H1 (cell line): ENCODE measurements around the gene IL21R. TPM values are rescaled to one million over a fixed set of nuclear protein-coding genes. Genes with fewer than 3 reads are reported as not detected.

Experiments
- JUND ChIP-seq: IDR thresholded peaks from 2 replicates; pipeline ENCODE4 v1.6.1; 2011; ENCODE audit warnings: mild to moderate bottlenecking, improper control_type of control experiment, low read length
- RAD21 ChIP-seq, 2 experiments: IDR thresholded peaks in 1 of 2; conservative IDR thresholded peaks in 1 of 2; 2 replicates each; pipeline ENCODE4 v1.6.1; 2011; ENCODE audit warnings: low read depth in 2 of 2, low read length in 2 of 2, improper control_type of control experiment in 1 of 2, inconsistent platforms in 1 of 2, mild to moderate bottlenecking in 1 of 2, moderate library complexity in 1 of 2
- SIRT6 ChIP-seq: IDR thresholded peaks from one replicate; pipeline ENCODE4 v1.7.1; 2012; ENCODE audit warnings: low read length, inconsistent platforms
- TBP ChIP-seq: IDR thresholded peaks from 2 replicates; pipeline ENCODE4 v1.6.1; 2011; ENCODE audit warnings: low read depth, low read length, improper control_type of control experiment
- polyA plus RNA-seq, 7 experiments: library from polyadenylated mRNA; depleted of rRNA in 3 of 7; stranded (reverse) in 5 of 7; unstranded in 2 of 7; fragments of >200 nt in 5 of 7; fragments of 200-250 nt in 2 of 7; gene quantifications; 1 replicate in 5 of 7; 2 replicates in 1 of 7; 4 replicates in 1 of 7; pipeline versions ENCODE4 v1.2.1 to v1.2.3, GENCODE V29; 2011 to 2013; ENCODE audit warnings: missing spikeins in 2 of 7, mixed read lengths in 2 of 7
- total RNA-seq: library from RNA; stranded (reverse); fragmentation: NEBNext Ultra II Directional; extraction: Animal tissue kit (Norgen Biotek cat#: 25700); gene quantifications from 2 replicates; pipeline ENCODE4 v1.2.1, GENCODE V29; 2021

The IL21R gene
- total and polyA plus RNA-seq, 2 of the 8 experiments (the other 6 are each of a cell fraction or from before 2014, with no cell fraction given), result 0.34 to 0.70 TPM

DNA sequence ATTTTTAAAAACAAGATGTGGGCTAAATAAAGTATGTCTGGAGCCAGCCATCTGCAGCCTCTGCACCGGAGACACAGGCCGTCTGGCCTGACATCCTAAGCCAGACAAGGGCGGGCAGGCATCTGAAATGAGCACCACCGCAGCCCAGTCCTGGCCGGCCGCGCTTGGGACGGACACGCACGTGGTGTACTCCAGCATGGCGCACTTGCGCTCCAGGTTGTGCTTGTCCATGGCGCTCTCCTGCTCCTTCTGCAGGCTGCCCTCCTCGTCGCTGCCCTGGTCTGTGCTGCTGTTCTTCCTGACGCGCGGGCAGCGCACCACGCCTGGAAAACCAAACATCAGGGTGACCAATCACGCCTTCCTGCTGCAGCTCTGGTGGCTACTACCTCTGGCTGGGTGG, 87.4 kb downstream of the IL21R start (continued):
- TF ChIP-seq RAD21 (IDR thresholded peaks at IDR 0.05 in 1 of 2, conservative IDR thresholded peaks at IDR 0.05 in 1 of 2; ENCODE audit: low read depth in 2 of 2, low read length in 2 of 2) (no peak), JUND (no peak), SIRT6 (no peak), TBP (no peak)
- TF ChIP-seq, all 59 proteins: peak for 0
